BLaER1 treated with 17β-estradiol and CSF1 and Interleukin-3, amounts not matched to agents 10 nM and 100 nM (cell line): ENCODE data around the gene ABCC3.

ENCODE experiments used
- H3K27ac ChIP-seq, 11 experiments: shearing (Covaris generic); formaldehyde crosslinking; 2 replicates each; pipeline ENCODE4 v1.8.1; 2022
- H3K27me3 ChIP-seq, 11 experiments: shearing (Covaris generic); formaldehyde crosslinking; 2 replicates each; pipeline ENCODE4 v1.8.1; 2022
- H3K36me3 ChIP-seq, 11 experiments: shearing (Covaris generic); formaldehyde crosslinking; 2 replicates each; pipeline ENCODE4 v1.8.1; 2022
- H3K4me1 ChIP-seq, 10 experiments: shearing (Covaris generic); formaldehyde crosslinking; 2 replicates each; pipeline ENCODE4 v1.8.1; 2022
- H3K4me2 ChIP-seq, 11 experiments: shearing (Covaris generic); formaldehyde crosslinking; 2 replicates each; pipeline ENCODE4 v1.8.1; 2022
- H3K4me3 ChIP-seq, 10 experiments: shearing (Covaris generic); formaldehyde crosslinking; 2 replicates each; pipeline ENCODE4 v1.8.1; 2022
- H3K9ac ChIP-seq, 11 experiments: shearing (Covaris generic); formaldehyde crosslinking; 2 replicates each; pipeline ENCODE4 v1.8.1; 2022
- H3K9me3 ChIP-seq, 11 experiments: shearing (Covaris generic); formaldehyde crosslinking; replicated peaks in 1 of 11; 2 replicates each; pipeline ENCODE4 v1.8.1; 2022
- H4K20me1 ChIP-seq, 11 experiments: shearing (Covaris generic); formaldehyde crosslinking; 2 replicates each; pipeline ENCODE4 v1.8.1; 2022
- Cebpa-rat ChIP-seq, 11 experiments: shearing (Covaris generic); IDR thresholded peaks; 2 replicates each; pipeline ENCODE4 v1.8.1; 2022

ABCC3 gene

DNA sequence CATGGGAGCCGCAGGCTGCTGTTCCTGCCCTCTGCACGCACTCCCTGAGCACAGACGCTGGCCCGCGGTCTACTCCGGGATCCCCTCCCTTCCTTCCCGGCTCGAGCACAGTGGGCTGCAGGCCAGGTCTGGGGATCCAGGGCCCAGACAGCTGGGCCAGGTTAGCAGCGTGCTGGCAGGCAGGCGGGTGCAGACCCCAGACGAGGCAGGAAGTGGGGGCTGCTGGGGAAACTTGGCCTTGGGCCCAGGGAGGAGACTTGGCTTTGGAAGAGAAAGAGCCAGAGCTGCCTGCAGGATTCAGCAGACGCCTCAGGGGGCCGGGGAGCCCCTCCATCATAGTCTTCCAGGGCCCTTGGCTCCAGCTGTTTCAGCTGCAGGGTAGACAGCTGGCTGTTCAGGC, 30.2 kb upstream of the ABCC3 start:
- no peak for TF ChIP-seq Cebpa-rat (IDR thresholded peaks at IDR 0.05)
- no peaks in the 10 kb centered on the region; a peak in 1 of 22 replicates for H3K27me3 ChIP-seq
- H4K20me1 ChIP-seq: no peaks in the 10 kb centered on the region
- peak overlapping the region in 1 of 11 experiments; percentile 9; a peak in 1 of 22 replicates for H3K4me2 ChIP-seq
- H3K4me3 ChIP-seq: no peak overlapping the region
- H3K27ac ChIP-seq: no peak overlapping the region
- H3K9me3 ChIP-seq: no peaks in the 10 kb centered on the region
- peaks cover 0 to 8% (median 0%) of the 10 kb centered on the region in 10 experiments; a peak in 2 of 20 replicates for H3K4me1 ChIP-seq
- no peaks in the 10 kb centered on the region for H3K36me3 ChIP-seq
- no peak overlapping the region for H3K9ac ChIP-seq

DNA sequence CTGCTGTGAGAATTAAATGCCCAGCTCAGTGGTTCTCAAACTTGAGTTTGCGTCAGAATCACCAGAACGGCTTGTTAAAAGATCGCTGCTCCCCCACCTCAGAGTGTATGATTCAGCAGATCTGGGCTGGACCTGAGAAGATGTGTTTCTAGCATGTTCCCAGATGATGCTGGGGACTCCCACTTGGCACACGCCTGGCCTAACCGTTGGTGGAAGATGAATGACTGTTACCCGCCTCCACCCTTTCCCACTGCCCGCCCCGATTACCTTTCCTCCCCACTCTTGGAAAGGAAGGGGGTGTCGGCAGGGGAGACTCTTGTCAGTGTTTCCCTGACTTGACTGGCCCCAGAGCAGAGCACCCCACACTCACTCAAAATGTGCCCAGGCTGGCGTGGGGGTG, 29.3 kb upstream of the ABCC3 start:
- H3K36me3 ChIP-seq: no peaks in the 10 kb centered on the region
- H3K27ac ChIP-seq: no peak overlapping the region
- no peaks in the 10 kb centered on the region for H3K9me3 ChIP-seq
- H3K4me1 ChIP-seq: peaks cover 0 to 8% (median 0%) of the 10 kb centered on the region in 10 experiments; a peak in 2 of 20 replicates
- no peaks in the 10 kb centered on the region; a peak in 1 of 22 replicates for H3K27me3 ChIP-seq
- H3K4me2 ChIP-seq: no peak overlapping the region
- no peaks in the 10 kb centered on the region for H4K20me1 ChIP-seq
- no peak overlapping the region for H3K9ac ChIP-seq
- no peak overlapping the region for H3K4me3 ChIP-seq
- no peak for TF ChIP-seq Cebpa-rat (IDR thresholded peaks at IDR 0.05)

DNA sequence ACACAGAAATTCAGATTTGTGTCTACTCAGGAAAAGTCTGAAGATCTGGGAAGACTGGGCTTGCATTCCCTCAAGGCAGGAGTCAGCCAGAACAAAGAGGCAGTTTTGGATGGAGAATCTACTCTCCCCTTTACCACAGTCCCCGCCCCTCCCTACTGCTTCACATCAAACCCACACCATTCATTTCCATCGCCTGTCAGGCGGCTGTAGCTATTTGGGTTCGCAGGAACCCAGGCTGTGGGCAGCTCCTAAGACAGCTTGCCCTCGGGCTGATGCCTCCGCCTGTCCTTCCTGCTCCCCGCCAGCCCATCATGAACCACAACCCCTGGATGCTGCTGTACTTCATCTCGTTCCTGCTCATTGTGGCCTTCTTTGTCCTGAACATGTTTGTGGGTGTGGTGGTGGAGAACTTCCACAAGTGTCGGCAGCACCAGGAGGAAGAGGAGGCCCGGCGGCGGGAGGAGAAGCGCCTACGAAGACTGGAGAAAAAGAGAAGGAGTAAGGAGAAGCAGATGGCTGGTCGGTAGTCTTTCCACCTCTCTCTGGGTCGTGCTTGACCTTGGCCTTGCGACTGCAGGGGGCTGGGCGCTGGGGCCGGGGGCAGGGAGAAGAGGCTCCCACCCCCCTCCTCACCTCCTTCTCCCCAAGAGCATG, 27.0 kb upstream of the ABCC3 start:
- TF ChIP-seq Cebpa-rat (IDR thresholded peaks at IDR 0.05): no peak
- peaks cover 0 to 8% (median 0%) of the 10 kb centered on the region in 10 experiments; a peak in 2 of 20 replicates for H3K4me1 ChIP-seq
- H3K9me3 ChIP-seq: no peaks in the 10 kb centered on the region
- peak overlapping the region in 2 of 11 experiments; percentile 30 to 31; a peak in 2 of 22 replicates for H3K4me2 ChIP-seq
- H3K27me3 ChIP-seq: no peaks in the 10 kb centered on the region
- no peak overlapping the region for H3K4me3 ChIP-seq
- no peak overlapping the region for H3K9ac ChIP-seq
- H3K36me3 ChIP-seq: no peaks in the 10 kb centered on the region
- no peaks in the 10 kb centered on the region for H4K20me1 ChIP-seq
- H3K27ac ChIP-seq: no peak overlapping the region

DNA sequence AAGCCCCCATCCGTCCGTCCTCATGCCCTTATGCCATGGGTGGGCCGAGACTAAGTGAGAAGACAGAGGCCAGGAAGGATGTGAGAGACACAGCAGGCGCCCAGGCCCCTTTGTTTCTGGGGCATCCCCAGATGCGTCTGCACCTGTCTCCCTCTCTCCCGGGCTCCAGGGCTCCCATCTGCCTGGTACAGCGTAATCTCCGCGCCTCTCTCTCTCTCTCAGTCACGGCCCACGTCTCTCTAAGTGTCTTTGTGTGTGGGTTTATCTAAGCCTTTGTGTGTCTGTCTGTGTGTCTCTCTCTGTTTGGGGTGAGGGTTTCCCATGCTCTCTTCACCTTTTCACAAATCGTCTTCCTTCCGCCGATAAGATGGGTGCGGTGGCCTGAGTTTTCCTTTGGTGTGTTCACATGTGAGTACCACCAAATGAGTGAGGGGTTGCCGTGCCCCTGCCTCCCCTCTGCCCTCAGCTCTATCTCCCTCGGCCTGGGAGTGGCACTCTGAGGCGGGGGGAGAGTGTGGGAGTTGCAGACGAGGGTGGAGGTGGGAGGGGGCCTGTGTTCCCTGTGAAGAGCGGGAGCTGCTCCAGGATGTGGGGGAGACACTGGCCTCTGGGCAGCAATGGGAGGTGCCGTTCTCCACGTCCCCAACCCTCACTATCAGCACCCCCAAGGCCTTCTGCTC, 25.8 kb upstream of the ABCC3 start:
- H3K4me1 ChIP-seq: peaks cover under 1 to 9% (median 2%) of the 10 kb centered on the region in 10 experiments; a peak in 18 of 20 replicates
- no peaks in the 10 kb centered on the region for H3K36me3 ChIP-seq
- H3K9ac ChIP-seq: no peak overlapping the region
- H3K27me3 ChIP-seq: no peaks in the 10 kb centered on the region
- no peak overlapping the region for H3K27ac ChIP-seq
- no peaks in the 10 kb centered on the region for H3K9me3 ChIP-seq
- H4K20me1 ChIP-seq: no peaks in the 10 kb centered on the region
- no peak overlapping the region for H3K4me2 ChIP-seq
- no peak for TF ChIP-seq Cebpa-rat (IDR thresholded peaks at IDR 0.05)
- H3K4me3 ChIP-seq: no peak overlapping the region

DNA sequence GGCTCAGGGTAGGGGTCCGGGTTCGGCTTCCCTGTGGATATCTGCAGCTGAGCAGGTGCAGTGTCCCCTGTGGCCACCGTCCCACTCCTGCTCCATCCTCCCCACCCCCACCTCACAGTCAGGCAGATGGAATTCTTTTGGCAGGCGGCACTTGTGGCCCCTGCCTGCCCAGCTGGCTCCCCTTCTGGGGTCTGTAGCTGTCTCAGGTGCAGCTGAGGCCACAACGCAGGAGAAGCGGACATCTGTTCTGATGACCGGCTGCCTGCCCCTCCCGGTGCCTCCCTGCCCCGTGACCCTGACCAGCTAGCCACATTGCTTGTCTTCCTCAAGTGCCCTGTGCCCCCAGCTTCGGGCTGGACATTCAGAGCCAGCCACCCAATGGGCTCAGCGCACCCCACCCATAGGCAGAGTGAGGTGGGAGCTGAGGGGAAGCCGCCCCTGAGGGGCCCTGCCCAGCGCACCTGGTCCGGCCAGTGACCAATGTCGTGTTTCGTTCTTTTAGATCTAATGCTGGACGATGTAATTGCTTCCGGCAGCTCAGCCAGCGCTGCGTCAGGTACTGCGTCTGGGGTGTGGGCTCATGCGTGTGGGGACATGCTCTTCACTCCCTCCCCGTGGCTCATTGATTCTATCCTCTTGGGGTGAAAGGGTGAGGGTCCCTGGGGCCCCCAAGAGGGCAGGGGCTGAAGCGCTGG, 25.2 kb upstream of the ABCC3 start:
- TF ChIP-seq Cebpa-rat (IDR thresholded peaks at IDR 0.05): no peak
- Histone ChIP-seq H3K36me3 (no peaks in the 10 kb centered on the region), H3K9me3 (no peaks in the 10 kb centered on the region), H3K9ac (no peak overlapping the region), H3K27me3 (no peaks in the 10 kb centered on the region), H3K4me2 (no peak overlapping the region), H3K27ac (no peak overlapping the region), H3K4me3 (no peak overlapping the region), H4K20me1 (no peaks in the 10 kb centered on the region), H3K4me1 (peaks cover 5 to 16% (median 9%) of the 10 kb centered on the region in 10 experiments; a peak in 18 of 20 replicates)

DNA sequence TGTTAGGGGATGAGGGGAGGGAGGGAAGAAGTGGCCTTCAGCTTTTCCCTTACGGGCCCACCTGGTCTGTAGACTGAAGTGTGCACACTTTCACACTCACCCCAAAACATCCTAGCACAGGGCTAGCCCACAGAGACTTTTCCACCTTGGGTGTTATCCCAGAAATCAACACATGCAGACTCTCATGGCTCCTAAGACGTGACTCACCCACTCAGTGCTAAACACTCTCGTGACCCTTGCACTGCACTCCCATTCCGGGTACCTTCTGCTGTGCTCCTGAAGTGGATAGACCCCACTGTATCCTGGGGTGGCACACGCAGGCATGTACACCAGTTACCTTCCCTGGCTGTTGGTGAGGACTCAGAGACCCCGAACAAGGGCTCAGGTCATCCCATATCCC, 23.0 kb upstream of the ABCC3 start:
- Histone ChIP-seq H3K4me2 (no peak overlapping the region), H3K27ac (no peak overlapping the region), H3K27me3 (no peaks in the 10 kb centered on the region)

DNA sequence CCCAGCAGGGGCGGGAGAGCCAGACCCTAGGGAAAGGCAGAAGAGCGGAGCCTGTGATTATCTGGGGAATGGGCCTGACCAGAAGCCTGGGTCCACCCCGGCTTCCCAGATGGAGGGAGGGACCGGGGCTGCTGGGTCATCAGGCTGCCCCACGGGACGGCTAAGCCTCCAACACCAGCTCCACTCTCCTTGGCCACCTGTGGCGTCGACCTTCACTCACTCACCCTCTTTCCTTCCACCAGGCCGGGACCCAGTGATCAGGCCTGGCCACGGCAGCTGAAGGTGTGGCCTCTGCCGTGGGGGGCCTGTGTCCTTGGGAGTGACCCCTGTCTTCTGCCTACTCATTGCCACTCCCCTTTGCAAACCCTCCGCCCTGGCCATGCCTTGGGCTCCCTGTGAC, 22.4 kb upstream of the ABCC3 start:
- Histone ChIP-seq H3K27ac (no peak overlapping the region), H3K4me2 (no peak overlapping the region), H3K9ac (no peak overlapping the region), H3K4me3 (no peak overlapping the region), H3K9me3 (no peaks in the 10 kb centered on the region), H3K36me3 (no peaks in the 10 kb centered on the region), H3K4me1 (peaks cover 5 to 16% (median 10%) of the 10 kb centered on the region in 10 experiments; a peak in 18 of 20 replicates), H3K27me3 (no peaks in the 10 kb centered on the region), H4K20me1 (no peaks in the 10 kb centered on the region)
- TF ChIP-seq Cebpa-rat (IDR thresholded peaks at IDR 0.05): no peak

More for the DNA sequence above, 23.0 kb upstream of the ABCC3 start:
- Histone ChIP-seq H3K36me3 (no peaks in the 10 kb centered on the region), H3K4me3 (no peak overlapping the region), H4K20me1 (no peaks in the 10 kb centered on the region), H3K4me1 (peaks cover 5 to 16% (median 10%) of the 10 kb centered on the region in 10 experiments; a peak in 18 of 20 replicates), H3K9me3 (no peaks in the 10 kb centered on the region), H3K9ac (no peak overlapping the region)
- no peak for TF ChIP-seq Cebpa-rat (IDR thresholded peaks at IDR 0.05)

DNA sequence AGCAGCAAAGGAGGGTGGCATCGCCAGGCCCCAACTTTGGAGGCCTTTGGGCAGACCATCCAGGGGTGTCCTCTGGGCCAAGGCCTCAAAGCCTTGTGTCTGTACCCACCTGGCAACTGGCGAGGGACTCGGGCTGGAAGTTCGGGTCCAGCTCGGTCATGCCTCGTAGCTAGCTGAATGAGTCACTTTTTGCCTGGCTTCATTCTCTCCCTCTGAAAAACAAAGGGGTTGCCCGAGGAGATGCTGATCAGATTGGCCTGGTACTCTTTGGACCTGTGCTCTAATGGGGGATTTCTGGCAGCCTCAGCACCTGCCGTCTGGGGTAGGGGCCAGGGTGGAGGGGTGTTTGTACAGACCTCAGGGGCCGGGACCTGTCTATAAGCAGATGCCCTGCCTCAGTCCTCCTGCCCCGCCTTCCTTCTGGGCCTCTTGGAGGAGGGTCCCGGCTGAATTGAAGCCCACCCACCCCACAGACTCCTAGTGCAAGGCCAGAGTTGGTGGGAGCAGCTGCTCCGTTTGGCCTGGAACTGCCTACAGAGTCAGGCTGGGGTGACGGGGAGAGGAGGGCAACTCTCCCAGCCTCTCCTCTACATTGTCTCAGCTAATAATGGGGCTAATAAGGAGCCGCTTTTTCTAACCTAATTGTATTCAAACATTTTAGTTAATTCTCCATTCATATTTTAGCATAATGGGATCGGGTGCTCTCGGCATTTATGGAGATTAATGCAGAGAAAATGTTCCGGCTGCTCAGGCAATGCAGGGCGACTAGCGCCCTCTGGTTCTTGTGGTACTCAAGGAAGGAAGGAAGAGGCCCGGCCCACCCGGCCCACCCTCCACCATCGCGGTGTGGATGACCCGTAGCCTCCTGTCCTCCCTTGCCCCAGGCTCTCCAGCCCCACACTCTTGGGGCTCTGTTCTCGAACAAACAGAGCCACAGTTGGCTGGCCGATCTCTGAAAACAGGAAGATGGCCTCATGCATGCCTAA, 21.4 kb upstream of the ABCC3 start:
- H3K4me2 ChIP-seq: peak overlapping the region in 10 of 11 experiments; percentile 28 to 80 (median 50); a peak in 15 of 22 replicates
- no peaks in the 10 kb centered on the region for H3K36me3 ChIP-seq
- no peak overlapping the region for H3K9ac ChIP-seq
- no peaks in the 10 kb centered on the region for H4K20me1 ChIP-seq
- H3K4me1 ChIP-seq: peaks cover 6 to 21% (median 12%) of the 10 kb centered on the region in 10 experiments; a peak in 19 of 20 replicates
- H3K4me3 ChIP-seq: no peak overlapping the region
- no peaks in the 10 kb centered on the region for H3K27me3 ChIP-seq
- TF ChIP-seq Cebpa-rat (IDR thresholded peaks at IDR 0.05): no peak
- no peaks in the 10 kb centered on the region for H3K9me3 ChIP-seq
- no peak overlapping the region for H3K27ac ChIP-seq
